ENCODE measurements around the gene PRPH.

DNA sequence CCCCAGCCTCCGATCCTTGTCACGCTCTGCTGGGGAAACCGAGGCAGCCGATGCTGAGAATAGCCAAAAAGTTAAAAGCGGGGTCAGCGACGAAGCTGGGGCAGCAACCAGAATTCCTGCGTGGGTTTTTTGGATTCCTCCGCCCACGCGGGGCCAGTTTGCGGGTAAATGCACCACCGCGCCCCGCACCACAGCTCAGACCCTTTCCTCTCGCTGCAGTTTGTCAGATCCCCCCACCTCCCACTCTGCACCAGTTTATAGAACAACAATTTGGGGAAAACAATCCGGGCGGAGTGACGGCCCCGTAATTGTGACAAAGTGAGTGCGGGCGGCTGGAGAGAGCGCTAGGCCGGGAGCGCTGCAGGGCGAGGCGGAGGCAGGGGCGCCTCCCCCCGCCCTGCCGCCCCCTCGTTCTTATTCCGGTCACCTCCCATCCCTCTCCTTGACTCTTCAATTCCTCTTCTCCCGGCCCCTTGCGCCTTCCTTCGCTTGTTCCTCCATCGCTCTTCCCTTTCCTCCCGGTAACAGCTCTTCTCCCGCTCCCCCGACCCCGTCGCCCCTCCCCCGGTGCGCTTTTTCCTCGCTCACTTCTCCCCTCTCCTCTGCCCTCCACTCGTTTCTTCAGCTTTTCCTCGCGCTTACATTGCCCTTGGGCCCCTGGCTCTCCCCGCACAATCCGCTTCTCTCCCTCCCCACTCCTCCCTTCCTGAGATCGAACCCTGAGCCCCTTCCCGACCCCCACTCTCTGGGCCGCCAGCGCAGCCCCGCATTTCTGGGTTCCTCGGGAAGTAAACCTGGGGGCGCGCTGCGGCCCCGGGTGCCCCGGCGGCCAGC is 51.1 kb downstream of the PRPH start:
- TF ChIP-seq POU6F1 (CRISPR knock-in tag; IDR thresholded peaks at IDR 0.05; ENCODE audit: borderline replicate concordance, low read depth) (no peak), ZFP3 (CRISPR knock-in tag; IDR thresholded peaks at IDR 0.05) (no peak), RARB (CRISPR knock-in tag; IDR thresholded peaks at IDR 0.05) (no peak), ZNF70 (CRISPR knock-in tag; IDR thresholded peaks at IDR 0.05) (no peak), ISL1 (CRISPR knock-in tag; IDR thresholded peaks at IDR 0.05) (no peak), OSR1 (CRISPR knock-in tag; IDR thresholded peaks at IDR 0.05) (no peak)
- TF ChIP-seq, protein P1, sequence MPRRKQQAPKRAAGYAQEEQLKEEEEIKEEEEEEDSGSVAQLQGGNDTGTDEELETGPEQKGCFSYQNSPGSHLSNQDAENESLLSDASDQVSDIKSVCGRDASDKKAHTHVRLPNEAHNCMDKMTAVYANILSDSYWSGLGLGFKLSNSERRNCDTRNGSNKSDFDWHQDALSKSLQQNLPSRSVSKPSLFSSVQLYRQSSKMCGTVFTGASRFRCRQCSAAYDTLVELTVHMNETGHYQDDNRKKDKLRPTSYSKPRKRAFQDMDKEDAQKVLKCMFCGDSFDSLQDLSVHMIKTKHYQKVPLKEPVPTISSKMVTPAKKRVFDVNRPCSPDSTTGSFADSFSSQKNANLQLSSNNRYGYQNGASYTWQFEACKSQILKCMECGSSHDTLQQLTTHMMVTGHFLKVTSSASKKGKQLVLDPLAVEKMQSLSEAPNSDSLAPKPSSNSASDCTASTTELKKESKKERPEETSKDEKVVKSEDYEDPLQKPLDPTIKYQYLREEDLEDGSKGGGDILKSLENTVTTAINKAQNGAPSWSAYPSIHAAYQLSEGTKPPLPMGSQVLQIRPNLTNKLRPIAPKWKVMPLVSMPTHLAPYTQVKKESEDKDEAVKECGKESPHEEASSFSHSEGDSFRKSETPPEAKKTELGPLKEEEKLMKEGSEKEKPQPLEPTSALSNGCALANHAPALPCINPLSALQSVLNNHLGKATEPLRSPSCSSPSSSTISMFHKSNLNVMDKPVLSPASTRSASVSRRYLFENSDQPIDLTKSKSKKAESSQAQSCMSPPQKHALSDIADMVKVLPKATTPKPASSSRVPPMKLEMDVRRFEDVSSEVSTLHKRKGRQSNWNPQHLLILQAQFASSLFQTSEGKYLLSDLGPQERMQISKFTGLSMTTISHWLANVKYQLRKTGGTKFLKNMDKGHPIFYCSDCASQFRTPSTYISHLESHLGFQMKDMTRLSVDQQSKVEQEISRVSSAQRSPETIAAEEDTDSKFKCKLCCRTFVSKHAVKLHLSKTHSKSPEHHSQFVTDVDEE (CRISPR knock-in tag; IDR thresholded peaks at IDR 0.05), result no peak
